ENCODE data around the gene UBE2E2. TPM values are rescaled to one million over a fixed set of nuclear protein-coding genes. Genes with fewer than 3 reads are reported as not detected.

The UBE2E2 gene
- total RNA-seq, 1 donor from 2014 or later: 61.3 TPM

- FAIRE-seq (no peak), DNase-seq (ENCODE audit: low read depth) (no peak)
- Histone ChIP-seq H3K27me3 (ENCODE audit: control insufficient read depth, insufficient read depth, low read length) (no peaks in the 10 kb centered on the region), H3K4me3 (ENCODE audit: low read depth, low read length) (no peak overlapping the region), H3K36me3 (ENCODE audit: control insufficient read depth, insufficient read depth, low read length) (no peaks in the 10 kb centered on the region)
- TF ChIP-seq, protein P1, sequence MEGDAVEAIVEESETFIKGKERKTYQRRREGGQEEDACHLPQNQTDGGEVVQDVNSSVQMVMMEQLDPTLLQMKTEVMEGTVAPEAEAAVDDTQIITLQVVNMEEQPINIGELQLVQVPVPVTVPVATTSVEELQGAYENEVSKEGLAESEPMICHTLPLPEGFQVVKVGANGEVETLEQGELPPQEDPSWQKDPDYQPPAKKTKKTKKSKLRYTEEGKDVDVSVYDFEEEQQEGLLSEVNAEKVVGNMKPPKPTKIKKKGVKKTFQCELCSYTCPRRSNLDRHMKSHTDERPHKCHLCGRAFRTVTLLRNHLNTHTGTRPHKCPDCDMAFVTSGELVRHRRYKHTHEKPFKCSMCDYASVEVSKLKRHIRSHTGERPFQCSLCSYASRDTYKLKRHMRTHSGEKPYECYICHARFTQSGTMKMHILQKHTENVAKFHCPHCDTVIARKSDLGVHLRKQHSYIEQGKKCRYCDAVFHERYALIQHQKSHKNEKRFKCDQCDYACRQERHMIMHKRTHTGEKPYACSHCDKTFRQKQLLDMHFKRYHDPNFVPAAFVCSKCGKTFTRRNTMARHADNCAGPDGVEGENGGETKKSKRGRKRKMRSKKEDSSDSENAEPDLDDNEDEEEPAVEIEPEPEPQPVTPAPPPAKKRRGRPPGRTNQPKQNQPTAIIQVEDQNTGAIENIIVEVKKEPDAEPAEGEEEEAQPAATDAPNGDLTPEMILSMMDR (IDR thresholded peaks at IDR 0.05; ENCODE audit: insufficient read depth, low read length, severe bottlenecking): no peak
These were observed 392.0 kb downstream of the UBE2E2 start for GRCh38 chr3:23594894-23595670.

DNA sequence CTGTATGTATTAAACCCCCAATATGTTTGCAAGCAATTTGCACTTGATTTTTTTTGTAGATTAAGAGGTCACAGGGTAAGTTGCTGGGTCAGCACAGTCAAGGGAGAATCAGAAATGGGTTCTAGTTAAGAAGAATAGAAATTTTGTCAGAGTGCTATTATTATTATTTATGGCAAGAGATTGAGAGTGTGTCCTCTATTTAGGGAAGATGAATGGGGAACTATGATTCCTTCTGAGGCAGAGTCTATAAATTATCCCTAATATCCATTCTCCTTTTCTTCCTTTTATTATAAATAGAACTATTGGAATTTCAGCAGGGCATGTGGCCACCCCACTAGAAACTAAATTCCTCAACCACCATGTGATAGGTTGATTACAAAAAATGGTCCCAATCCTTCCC, 392.7 kb downstream of the UBE2E2 start:
- DNase-seq (ENCODE audit: low read depth): no peak
- Histone ChIP-seq H3K27me3 (ENCODE audit: control insufficient read depth, insufficient read depth, low read length) (no peaks in the 10 kb centered on the region), H3K36me3 (ENCODE audit: control insufficient read depth, insufficient read depth, low read length) (no peaks in the 10 kb centered on the region), H3K4me3 (ENCODE audit: low read depth, low read length) (no peak overlapping the region)
- no peak for FAIRE-seq
- TF ChIP-seq, protein P1 (IDR thresholded peaks at IDR 0.05; ENCODE audit: insufficient read depth, low read length, severe bottlenecking): no peak

GRCh38 chr3:23600167-23600871, 397.2 kb downstream of the UBE2E2 start:
- no peak for FAIRE-seq

GRCh38 chr3:23601091-23601822, 398.1 kb downstream of the UBE2E2 start:
- no peak overlapping the region for H3K4me3 ChIP-seq (ENCODE audit: low read depth, low read length)
- TF ChIP-seq, protein P1 (IDR thresholded peaks at IDR 0.05; ENCODE audit: insufficient read depth, low read length, severe bottlenecking): no peak
- no peaks in the 10 kb centered on the region for H3K36me3 ChIP-seq (ENCODE audit: control insufficient read depth, insufficient read depth, low read length)
- DNase-seq (ENCODE audit: low read depth) (no peak), FAIRE-seq (no peak)
- no peaks in the 10 kb centered on the region for H3K27me3 ChIP-seq (ENCODE audit: control insufficient read depth, insufficient read depth, low read length)

More at GRCh38 chr3:23600167-23600871, 397.2 kb downstream of the UBE2E2 start:
- peak; percentile 81 for DNase-seq (ENCODE audit: low read depth)
- Histone ChIP-seq H3K27me3 (ENCODE audit: control insufficient read depth, insufficient read depth, low read length) (no peaks in the 10 kb centered on the region), H3K36me3 (ENCODE audit: control insufficient read depth, insufficient read depth, low read length) (no peaks in the 10 kb centered on the region), H3K4me3 (ENCODE audit: low read depth, low read length) (no peak overlapping the region)
- TF ChIP-seq, protein P1 (IDR thresholded peaks at IDR 0.05; ENCODE audit: insufficient read depth, low read length, severe bottlenecking): no peak

DNA sequence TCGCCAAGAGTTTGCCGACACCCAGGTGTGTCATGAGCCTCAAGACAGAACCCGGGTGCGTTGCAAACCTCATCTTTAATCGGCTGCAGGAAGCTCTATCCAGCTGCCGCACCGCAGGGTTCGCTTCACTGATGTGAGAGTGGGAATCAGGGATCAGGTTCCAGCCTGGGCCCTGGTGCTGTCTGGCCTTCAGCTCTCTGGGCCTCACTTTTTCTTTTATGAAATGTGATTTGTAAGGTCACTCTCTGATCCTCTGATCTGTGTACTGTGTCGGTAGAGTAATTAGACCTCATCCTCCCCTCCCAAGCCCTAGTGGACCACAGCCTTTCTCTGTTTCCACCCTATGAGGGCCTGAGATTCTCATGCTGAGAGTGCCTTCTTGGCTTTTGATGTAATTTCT, 399.8 kb downstream of the UBE2E2 start:
- Histone ChIP-seq H3K27me3 (ENCODE audit: control insufficient read depth, insufficient read depth, low read length) (no peaks in the 10 kb centered on the region), H3K4me3 (ENCODE audit: low read depth, low read length) (no peak overlapping the region), H3K36me3 (ENCODE audit: control insufficient read depth, insufficient read depth, low read length) (no peaks in the 10 kb centered on the region)
- TF ChIP-seq, protein P1 (IDR thresholded peaks at IDR 0.05; ENCODE audit: insufficient read depth, low read length, severe bottlenecking): no peak
- FAIRE-seq (no peak), DNase-seq (ENCODE audit: low read depth) (no peak)
